K562 (cell line): ENCODE data around the gene PCNX3. TPM values are rescaled to one million over a fixed set of nuclear protein-coding genes. Genes with fewer than 3 reads are reported as not detected.

Source experiments
- ATAC-seq: fragments of 200-7000 bp; cut with Tn5 transposase; 3 replicates; pipeline ENCODE4 v1.9.1; 2020; ENCODE audit warnings: moderate library complexity
- BruUV-seq: library from RNA; stranded (reverse); fragments of 400-500 nt; replicated peaks from 2 replicates; lab custom pipeline; 2021; lab: Mats Ljungman, UMichigan
- CTCF ChIA-PET: fragments of 300-600 bp; formaldehyde crosslinking; extraction: SDS; loops from one replicate; lab custom pipeline; 2021; ENCODE audit warnings: low intra/inter-chr PET ratio; lab: Yijun Ruan, JAX
- POLR2A ChIA-PET: fragments of 300-600, 350-650 bp; sonication (Branson Sonifier 250); formaldehyde crosslinking; extraction: SDS; loops from one replicate; lab custom pipeline; 2021; ENCODE audit warnings: antibody characterized with exemption, inconsistent platforms; lab: Yijun Ruan, JAX
- DNase-seq, 4 experiments: peaks; one replicate each; pipeline versions ENCODE4 v3.0.0 to v3.0.0-alpha.2; 2011 to 2018; ENCODE audit warnings: low spot score in 3 of 4, mixed read lengths in 3 of 4; ENCODE audit errors: extremely low read depth in 1 of 4
- FAIRE-seq: peaks from 2 replicates; lab custom pipeline; 2011; peaks lifted over from hg19 to GRCh38; lab: Jason Lieb, UNC
- H2AFZ ChIP-seq: 2 replicates; pipeline ENCODE4 v1.6.0; 2011; ENCODE audit warnings: low read depth, low read length, control low read depth, inconsistent platforms
- H3K27ac ChIP-seq: fragments of 200-600 bp; 3 replicates; pipeline ENCODE4 v1.8.0; 2011; ENCODE audit warnings: low read depth, mild to moderate bottlenecking, control low read depth, inconsistent platforms, low read length, moderate library complexity, mixed read lengths; ENCODE audit errors: extremely low read depth
- H3K27me3 ChIP-seq, 2 experiments: fragments of 300-600 bp in 1 of 2; 2 replicates in 1 of 2; 3 replicates in 1 of 2; pipeline versions ENCODE4 v1.6.0 to v1.8.0; 2011; ENCODE audit warnings: inconsistent platforms in 2 of 2, low read length in 2 of 2, mild to moderate bottlenecking in 1 of 2, mixed read lengths in 1 of 2, moderate library complexity in 1 of 2; ENCODE audit not compliant: control insufficient read depth in 2 of 2, insufficient read depth in 2 of 2
- H3K36me3 ChIP-seq: fragments of 300-600 bp; 3 replicates; pipeline ENCODE4 v1.8.0; 2011; ENCODE audit warnings: mild to moderate bottlenecking, low read length, inconsistent platforms; ENCODE audit not compliant: control insufficient read depth, insufficient read depth
- H3K4me1 ChIP-seq, 2 experiments: fragments of 200-600 bp in 1 of 2; replicated peaks in 1 of 2; 2 replicates in 1 of 2; 3 replicates in 1 of 2; pipeline versions ENCODE4 v1.5.1 to v1.8.0; 2011; ENCODE audit warnings: inconsistent platforms in 2 of 2, low read length in 2 of 2, mild to moderate bottlenecking in 1 of 2, mixed read lengths in 1 of 2, moderate library complexity in 1 of 2; ENCODE audit not compliant: control insufficient read depth in 2 of 2, insufficient read depth in 2 of 2
- H3K4me2 ChIP-seq: 2 replicates; pipeline ENCODE4 v1.6.1; 2011; ENCODE audit warnings: low read length, control low read depth, inconsistent platforms, mixed read lengths; ENCODE audit not compliant: insufficient read depth
- H3K4me3 ChIP-seq: fragments of 200-600 bp; sonication (generic), shearing (Covaris generic); 2 replicates; pipeline ENCODE4 v1.5.1; 2016; ENCODE audit warnings: control low read depth, inconsistent platforms
- H3K79me2 ChIP-seq: fragments of 200-600 bp; 3 replicates; pipeline ENCODE4 v1.8.0; 2011; ENCODE audit warnings: low read length, inconsistent platforms; ENCODE audit not compliant: control insufficient read depth, insufficient read depth
- H3K9ac ChIP-seq, 2 experiments: 2 replicates each; pipeline versions ENCODE4 v1.6.0 to v1.6.1; 2011; ENCODE audit warnings: low read depth in 2 of 2, low read length in 2 of 2, control low read depth in 1 of 2, inconsistent platforms in 1 of 2, mild to moderate bottlenecking in 1 of 2, mixed read lengths in 1 of 2; ENCODE audit not compliant: insufficient read depth in 1 of 2
- H3K9me1 ChIP-seq: one replicate; pipeline ENCODE4 v1.6.0; 2011; ENCODE audit warnings: inconsistent platforms, mild to moderate bottlenecking, low read length, moderate library complexity; ENCODE audit not compliant: control insufficient read depth, insufficient read depth
- H3K9me3 ChIP-seq: replicated peaks from 2 replicates; pipeline ENCODE4 v1.5.1; 2011; ENCODE audit warnings: low read depth, low read length, inconsistent platforms; ENCODE audit not compliant: control insufficient read depth, insufficient read depth
- H4K20me1 ChIP-seq: replicated peaks from 2 replicates; pipeline ENCODE4 v1.6.1; 2011; ENCODE audit warnings: low read length, inconsistent platforms, mixed read lengths; ENCODE audit not compliant: control insufficient read depth, insufficient read depth
- BCOR ChIP-seq: fragments of 450-650 bp; IDR thresholded peaks from 2 replicates; pipeline ENCODE4 v1.6.1; 2016
- C11orf30 ChIP-seq: fragments of 450-650 bp; IDR thresholded peaks from 2 replicates; pipeline ENCODE4 v1.6.1; 2016; ENCODE audit warnings: low read depth, mild to moderate bottlenecking
- COPS2 ChIP-seq: fragments of 450-650 bp; conservative IDR thresholded peaks from 2 replicates; pipeline ENCODE4 v1.6.1; 2016; ENCODE audit warnings: mild to moderate bottlenecking, moderate library complexity
- NCOA6 ChIP-seq: fragments of 450-650 bp; IDR thresholded peaks from 2 replicates; pipeline ENCODE4 v1.6.1; 2017; ENCODE audit warnings: mild to moderate bottlenecking
- NRF1 ChIP-seq, 2 experiments: fragments of 450-650 bp; IDR thresholded peaks in 1 of 2; conservative IDR thresholded peaks in 1 of 2; 2 replicates each; pipeline ENCODE4 v1.6.1; 2014; ENCODE audit warnings: mild to moderate bottlenecking in 2 of 2
- POLR3A ChIP-seq: IDR thresholded peaks from 2 replicates; pipeline ENCODE4 v1.6.1; 2011; ENCODE audit warnings: borderline replicate concordance, mild to moderate bottlenecking, moderate library complexity; ENCODE audit not compliant: insufficient read length, insufficient read depth; ENCODE audit errors: extremely low read depth
- POLR3G ChIP-seq: IDR thresholded peaks from 2 replicates; pipeline ENCODE4 v1.6.1; 2011; ENCODE audit not compliant: insufficient read length, insufficient replicate concordance; ENCODE audit errors: extremely low read depth
- RBM17 ChIP-seq: fragments of 200-400 bp; formaldehyde crosslinking; IDR thresholded peaks from 2 replicates; pipeline ENCODE4 v1.6.1; 2017; ENCODE audit warnings: low read depth, mild to moderate bottlenecking, low read length, borderline replicate concordance
- RHOXF2B ChIP-seq: fragments of 250-450 bp; sonication (Bioruptor Pico); conservative IDR thresholded peaks from 2 replicates; pipeline ENCODE4 v1.5.1; 2021
- SIN3A ChIP-seq, 2 experiments: fragments of 150-350 bp in 1 of 2; IDR thresholded peaks; 2 replicates each; pipeline ENCODE4 v1.6.1; 2011 to 2016; ENCODE audit warnings: borderline replicate concordance in 2 of 2, low read depth in 2 of 2, low read length in 2 of 2, mild to moderate bottlenecking in 2 of 2, moderate library complexity in 2 of 2; ENCODE audit not compliant: control insufficient read depth in 1 of 2
- SMAD2 ChIP-seq: fragments of 150-350 bp; IDR thresholded peaks from 2 replicates; pipeline ENCODE4 v1.6.1; 2014; ENCODE audit warnings: low read depth, mild to moderate bottlenecking, low read length
- TEAD1 ChIP-seq, 2 experiments: fragments of 450-650 bp in 1 of 2; sonication (generic) in 1 of 2; formaldehyde crosslinking; IDR thresholded peaks; 2 replicates each; pipeline versions ENCODE4 v1.4.0 to v1.8.0; 2020 to 2022; ENCODE audit warnings: mild to moderate bottlenecking in 2 of 2, missing genetic modification reagents in 1 of 2
- ZFP36 ChIP-seq: fragments of 150-350 bp; IDR thresholded peaks from 2 replicates; pipeline ENCODE4 v1.6.1; 2018; ENCODE audit warnings: low read length, low read depth; ENCODE audit not compliant: partially characterized antibody
- ZFX ChIP-seq: sonication (generic); formaldehyde crosslinking; IDR thresholded peaks from 2 replicates; pipeline ENCODE4 v1.8.0; 2022; ENCODE audit warnings: mild to moderate bottlenecking, missing genetic modification reagents, moderate library complexity
- ZNF253 ChIP-seq: fragments of 250-450 bp; sonication (Bioruptor Pico); conservative IDR thresholded peaks from 2 replicates; pipeline ENCODE4 v1.6.1; 2021; ENCODE audit warnings: mild to moderate bottlenecking
- ZNF316 ChIP-seq: fragments of 450-650 bp; IDR thresholded peaks from 2 replicates; pipeline ENCODE4 v1.6.1; 2016
- WGBS: fragments of 100-300 bp; shearing (Covaris generic); methylation state at CpG from one replicate; pipeline ENCODE4 v1.1.6; 2016; ENCODE audit warnings: low coverage, mixed read lengths; ENCODE audit not compliant: insufficient coverage; ENCODE audit errors: missing lambda C conversion rate; 5-methylcytosine and 5-hydroxymethylcytosine counted together
- in situ Hi-C: fragments of 300-500 bp; cut with MboI; formaldehyde crosslinking; loops from 4 replicates; pipeline ENCODE4 v1.15.0; 2018; ENCODE audit warnings: inconsistent platforms, mixed read lengths
- intact Hi-C: fragments of 100-400 bp; cut with micrococcal nuclease; formaldehyde crosslinking; loops from 2 replicates; pipeline ENCODE4 v1.14.2; 2022
- polyA plus RNA-seq, 8 experiments: library from polyadenylated mRNA; depleted of rRNA in 4 of 8; stranded (reverse) in 5 of 8; unstranded in 3 of 8; fragments of >200 nt; fragmentation: Nextera tagmentation in 2 of 8; fragmentation: Illumina TruSeq in 1 of 8; extraction: Ambion mirVana in 2 of 8; extraction: Trizol in 1 of 8; gene quantifications; 2 replicates each; pipeline versions ENCODE4 v1.2.1 to v1.2.3, GENCODE V29; 2011 to 2014; ENCODE audit warnings: inconsistent platforms in 1 of 8, missing spikeins in 1 of 8
- total RNA-seq, 7 experiments: library from RNA; depleted of rRNA in 6 of 7; stranded (reverse); fragments of >200 nt in 6 of 7; fragmentation: Illumina TruSeq in 2 of 7; extraction: Trizol in 2 of 7; gene quantifications; 2 replicates each; pipeline versions ENCODE4 v1.2.1 to v1.2.3, GENCODE V29; 2011 to 2021; ENCODE audit warnings: low replicate concordance in 1 of 7
- TF ChIP-seq, protein P1 (sequence below): fragments of 450-650 bp; IDR thresholded peaks from one replicate; pipeline ENCODE4 v1.6.1; 2018; ENCODE audit warnings: mild to moderate bottlenecking, moderate library complexity; ENCODE audit not compliant: partially characterized antibody
- TF ChIP-seq, protein P2 (sequence below): sonication (generic); formaldehyde crosslinking; IDR thresholded peaks from 2 replicates; pipeline ENCODE4 v1.8.0; 2022; ENCODE audit warnings: mild to moderate bottlenecking, low read depth, missing genetic modification reagents

The PCNX3 gene
- total and polyA plus RNA-seq, 9 of the 15 experiments (the other 6 are each of a cell fraction or from before 2014, with no cell fraction given), result 0.11 to 47.8 (median 12.8) TPM

DNA sequence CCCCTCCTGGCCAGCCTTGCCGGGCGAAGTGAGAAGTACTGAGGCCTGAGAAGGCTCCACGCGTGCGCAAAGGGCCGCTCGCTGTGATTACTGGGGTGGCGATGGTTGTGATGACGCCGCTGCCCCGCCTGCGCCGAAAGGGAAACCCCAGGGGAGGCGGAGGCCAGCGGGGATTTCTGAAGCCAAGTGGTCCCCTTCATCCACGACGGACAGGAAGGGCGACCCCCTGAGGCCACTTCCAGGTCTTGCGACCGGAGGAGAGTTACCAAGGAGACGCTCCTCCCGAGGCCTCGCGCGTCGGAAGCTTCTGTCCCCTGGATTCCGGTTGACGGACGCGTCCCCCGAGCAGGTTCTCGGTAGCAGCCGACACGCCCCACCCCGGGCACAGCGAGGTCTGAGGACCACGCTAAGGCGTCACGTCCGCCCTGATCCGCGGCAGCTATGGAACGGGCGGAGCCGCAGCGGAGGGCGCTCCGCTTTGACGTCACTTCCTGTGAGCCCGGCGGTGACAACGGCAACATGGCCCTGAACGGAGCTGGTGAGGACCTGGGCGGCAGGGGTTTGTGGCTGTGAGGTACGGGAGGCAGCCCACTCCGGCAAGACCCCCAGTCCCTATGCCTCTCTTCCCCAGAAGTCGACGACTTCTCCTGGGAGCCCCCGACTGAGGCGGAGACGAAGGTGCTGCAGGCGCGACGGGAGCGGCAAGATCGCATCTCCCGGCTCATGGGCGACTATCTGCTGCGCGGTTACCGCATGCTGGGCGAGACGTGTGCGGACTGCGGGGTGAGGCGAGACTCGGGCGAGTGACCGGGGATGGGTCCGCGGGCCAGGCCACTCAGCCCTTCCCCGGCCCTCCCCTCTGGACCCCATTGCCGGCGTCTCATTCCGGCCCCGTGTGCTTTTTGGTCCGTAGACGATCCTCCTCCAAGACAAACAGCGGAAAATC is 45.3 kb upstream of the PCNX3 start, which contains the start of gene ZNRD2 (continued):
- TF ChIP-seq C11orf30, result peak; percentile 100
- no peak for TF ChIP-seq ZNF253 (CRISPR knock-in tag)
- no peak for TF ChIP-seq RBM17
- TF ChIP-seq SMAD2, result no peak
- TF ChIP-seq TEAD1 (CRISPR knock-in tag; IDR thresholded peaks at IDR 0.05), result peak in 1 of 2 experiments; percentile 30; a peak in 1 of 4 replicates
- TF ChIP-seq RHOXF2B (CRISPR knock-in tag), result no peak

DNA sequence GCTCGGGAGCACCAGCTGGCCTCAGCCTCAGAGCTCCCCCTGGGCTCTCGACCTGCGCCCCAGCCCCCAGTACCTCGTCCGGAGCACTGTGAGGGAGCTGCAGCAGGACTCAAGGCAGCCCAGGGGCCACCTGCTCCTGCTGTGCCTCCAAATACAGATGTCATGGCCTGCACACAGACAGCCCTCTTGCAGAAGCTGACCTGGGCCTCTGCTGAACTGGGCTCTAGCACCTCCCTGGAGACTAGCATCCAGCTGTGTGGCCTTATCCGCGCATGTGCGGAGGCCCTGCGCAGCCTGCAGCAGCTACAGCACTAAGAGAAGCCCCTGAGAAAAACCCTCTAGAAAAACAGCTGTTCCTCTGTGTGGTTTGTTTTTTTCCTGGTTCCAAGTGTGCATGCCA is 44.2 kb upstream of the PCNX3 start:
- H3K79me2 ChIP-seq, result peaks cover 62% of the 10 kb centered on the region
- peak overlapping the region; percentile 99 for H3K4me2 ChIP-seq
- CTCF ChIA-PET, result interaction anchor here (0.6 to 6.5 kb wide), 3 partner anchors 25 to 1229 kb away, joined by 3 to 63 read pairs (median 4); no protein-coding TSS in a partner anchor
- no peaks in the 10 kb centered on the region for H3K9me3 ChIP-seq
- DNase-seq, result peak in 1 of 4 experiments; percentile 41
- peak overlapping the region; percentile 82 to 98 for H3K9ac ChIP-seq
- 19% methylated on average over 9 of the region's 9 CpGs for WGBS
- intact Hi-C loops (loop anchor here (5.0 kb wide), 2 partner anchors 44 to 99 kb away; partner anchors contain the start of gene SCYL1), in situ Hi-C loops (no loop called here)
- H3K27ac ChIP-seq, result peak overlapping the region; percentile 62; the same call in 1 of the 3 replicates
- BruUV-seq, result no TSS peak
- H3K4me1 ChIP-seq, result peaks cover 43 to 72% of the 10 kb centered on the region in 2 experiments
- H4K20me1 ChIP-seq, result peaks cover 6% of the 10 kb centered on the region
- no peak for ATAC-seq
- peaks cover 5% of the 10 kb centered on the region for H3K9me1 ChIP-seq
- peak overlapping the region; percentile 65 for H3K4me3 ChIP-seq
- POLR2A ChIA-PET, result interaction anchor here (0.6 to 4.7 kb wide), 12 partner anchors 11 to 454 kb away, joined by 3 to 35 read pairs (median 4); partner anchors contain the start of genes MALAT1, NEAT1 and ZNHIT2
- peaks cover 19% of the 10 kb centered on the region; the same call in 2 of the 3 replicates for H3K36me3 ChIP-seq
- H2AFZ ChIP-seq, result no peak overlapping the region
- no peaks in the 10 kb centered on the region; a peak in 1 of 5 replicates for H3K27me3 ChIP-seq
- no peak for FAIRE-seq
- TF ChIP-seq BCOR (no peak), ZFX (CRISPR knock-in tag) (peak; percentile 16; the same call in 1 of the 2 replicates), COPS2 (no peak), ZFP36 (no peak), NCOA6 (no peak), ZNF316 (no peak), SIN3A (IDR thresholded peaks at IDR 0.05; ENCODE audit: borderline replicate concordance in 2 of 2, control insufficient read depth in 1 of 2, low read depth in 2 of 2, low read length in 2 of 2) (0 out of 4 replicates have a peak, but pooled peaks of 1 of the 2 experiments have one; percentile 38), POLR3G (no peak), NRF1 (conservative IDR thresholded peaks at IDR 0.05 in 1 of 2, IDR thresholded peaks at IDR 0.05 in 1 of 2) (peak; percentile 65 to 66), POLR3A (no peak)
- TF ChIP-seq, protein P1, sequence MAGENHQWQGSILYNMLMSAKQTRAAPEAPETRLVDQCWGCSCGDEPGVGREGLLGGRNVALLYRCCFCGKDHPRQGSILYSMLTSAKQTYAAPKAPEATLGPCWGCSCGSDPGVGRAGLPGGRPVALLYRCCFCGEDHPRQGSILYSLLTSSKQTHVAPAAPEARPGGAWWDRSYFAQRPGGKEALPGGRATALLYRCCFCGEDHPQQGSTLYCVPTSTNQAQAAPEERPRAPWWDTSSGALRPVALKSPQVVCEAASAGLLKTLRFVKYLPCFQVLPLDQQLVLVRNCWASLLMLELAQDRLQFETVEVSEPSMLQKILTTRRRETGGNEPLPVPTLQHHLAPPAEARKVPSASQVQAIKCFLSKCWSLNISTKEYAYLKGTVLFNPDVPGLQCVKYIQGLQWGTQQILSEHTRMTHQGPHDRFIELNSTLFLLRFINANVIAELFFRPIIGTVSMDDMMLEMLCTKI, result no peak
- TF ChIP-seq, protein P2, sequence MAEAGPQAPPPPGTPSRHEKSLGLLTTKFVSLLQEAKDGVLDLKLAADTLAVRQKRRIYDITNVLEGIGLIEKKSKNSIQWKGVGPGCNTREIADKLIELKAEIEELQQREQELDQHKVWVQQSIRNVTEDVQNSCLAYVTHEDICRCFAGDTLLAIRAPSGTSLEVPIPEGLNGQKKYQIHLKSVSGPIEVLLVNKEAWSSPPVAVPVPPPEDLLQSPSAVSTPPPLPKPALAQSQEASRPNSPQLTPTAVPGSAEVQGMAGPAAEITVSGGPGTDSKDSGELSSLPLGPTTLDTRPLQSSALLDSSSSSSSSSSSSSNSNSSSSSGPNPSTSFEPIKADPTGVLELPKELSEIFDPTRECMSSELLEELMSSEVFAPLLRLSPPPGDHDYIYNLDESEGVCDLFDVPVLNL (CRISPR knock-in tag), result no peak
